B cell (primary cell): ENCODE measurements around the gene CD55. TPM values are rescaled to one million over a fixed set of nuclear protein-coding genes. Genes with fewer than 3 reads are reported as not detected.

Experiments used
- ATAC-seq: fragments of 200-7000 bp; cut with Tn5 transposase; one replicate; pipeline ENCODE4 v1.10.0; 2021; ENCODE audit warnings: low read depth, mild to moderate bottlenecking, moderate number of reproducible peaks, moderate library complexity
- CTCF ChIA-PET: fragments of 350-600 bp; sonication (Branson Sonifier 250); formaldehyde crosslinking; loops from one replicate; lab custom pipeline; 2021; ENCODE audit warnings: antibody characterized with exemption, inconsistent platforms; lab: Charles Lee
- POLR2A ChIA-PET: fragments of 350-600 bp; sonication (Branson Sonifier 250); formaldehyde crosslinking; loops from one replicate; lab custom pipeline; 2021; ENCODE audit warnings: antibody characterized with exemption; lab: Charles Lee
- DNase-seq: peaks from one replicate; pipeline ENCODE4 v3.0.0; 2013
- H2AFZ ChIP-seq: 2 replicates; pipeline ENCODE4 v1.6.1; 2012; ENCODE audit warnings: mild to moderate bottlenecking, low read depth, low read length; ENCODE audit not compliant: insufficient read depth, poor library complexity, severe bottlenecking
- H3K27ac ChIP-seq, 2 donors: 1 replicate in 1 of 2; 2 replicates in 1 of 2; pipeline ENCODE4 v1.5.1; 2012 to 2013; ENCODE audit warnings: low read length in 2 of 2, mild to moderate bottlenecking in 2 of 2, moderate library complexity in 1 of 2
- H3K27me3 ChIP-seq, 4 experiments: fragments of 200-600 bp in 1 of 4; sonication (generic) in 1 of 4; replicated peaks in 1 of 4; 1 replicate in 2 of 4; 2 replicates in 2 of 4; pipeline versions ENCODE4 v1.6.1 to v1.7.0; 2013 to 2016; ENCODE audit warnings: low read length in 3 of 4, mild to moderate bottlenecking in 2 of 4, mixed read lengths in 1 of 4, moderate library complexity in 1 of 4; ENCODE audit not compliant: insufficient read depth in 4 of 4, control insufficient read depth in 3 of 4; ENCODE audit errors: control extremely low read depth in 1 of 4
- H3K36me3 ChIP-seq, 2 experiments: replicated peaks in 1 of 2; 1 replicate in 1 of 2; 2 replicates in 1 of 2; pipeline versions ENCODE4 v1.6.1 to v1.7.1; 2013; ENCODE audit warnings: low read length in 1 of 2; ENCODE audit not compliant: insufficient read depth in 2 of 2, control insufficient read depth in 1 of 2; ENCODE audit errors: control extremely low read depth in 1 of 2, extremely low read depth in 1 of 2
- H3K4me1 ChIP-seq, 2 donors: fragments of 200-600 bp in 1 of 2; sonication (generic) in 1 of 2; 1 replicate in 1 of 2; 2 replicates in 1 of 2; pipeline versions ENCODE4 v1.5.1 to v1.6.1; 2013 to 2017; ENCODE audit warnings: low read length in 2 of 2; ENCODE audit not compliant: control insufficient read depth in 2 of 2, insufficient read depth in 2 of 2
- H3K4me2 ChIP-seq: replicated peaks from 2 replicates; pipeline ENCODE3; 2012; ENCODE audit warnings: mild to moderate bottlenecking, low read depth, low read length; ENCODE audit not compliant: poor library complexity, severe bottlenecking
- H3K4me3 ChIP-seq, 5 experiments: fragments of 200-600 bp in 1 of 5; sonication (generic) in 1 of 5; 1 replicate in 3 of 5; 2 replicates in 2 of 5; pipeline versions ENCODE4 v1.5.1 to v1.7.0; 2011 to 2016; ENCODE audit warnings: low read length in 4 of 5, mild to moderate bottlenecking in 4 of 5, low read depth in 2 of 5, control low read depth in 1 of 5, moderate library complexity in 1 of 5; ENCODE audit not compliant: insufficient read depth in 1 of 5; ENCODE audit errors: control extremely low read depth in 1 of 5, extremely low read depth in 1 of 5
- H3K79me2 ChIP-seq: fragments of 200-600 bp; sonication (generic); one replicate; pipeline ENCODE4 v1.6.0; 2016; ENCODE audit warnings: low read length; ENCODE audit not compliant: control insufficient read depth, insufficient read depth
- H3K9ac ChIP-seq: fragments of 200-600 bp; sonication (generic); 2 replicates; pipeline ENCODE4 v1.6.1; 2017; ENCODE audit warnings: mild to moderate bottlenecking, low read length, moderate library complexity
- H3K9me3 ChIP-seq, 3 donors: one replicate each; pipeline versions ENCODE4 v1.6.1 to v1.7.1; 2013; ENCODE audit warnings: low read length in 2 of 3; ENCODE audit not compliant: control insufficient read depth in 2 of 3, insufficient read depth in 1 of 3; ENCODE audit errors: control extremely low read depth in 1 of 3
- H4K20me1 ChIP-seq: 2 replicates; pipeline ENCODE4 v1.6.0; 2012; ENCODE audit warnings: mild to moderate bottlenecking, low read length; ENCODE audit not compliant: insufficient read depth, control insufficient read depth, poor library complexity, severe bottlenecking
- H3K27ac Mint-ChIP-seq: one replicate; pipeline ENCODE4 v1.8.0; 2021; ENCODE audit warnings: mixed read lengths
- H3K27me3 Mint-ChIP-seq: one replicate; pipeline ENCODE4 v1.8.0; 2021; ENCODE audit warnings: mixed read lengths
- H3K4me1 Mint-ChIP-seq: one replicate; pipeline ENCODE4 v1.8.0; 2021; ENCODE audit warnings: mixed read lengths
- H3K4me3 Mint-ChIP-seq: one replicate; pipeline ENCODE4 v1.8.0; 2021; ENCODE audit warnings: mixed read lengths
- H3K9me3 Mint-ChIP-seq: one replicate; pipeline ENCODE4 v1.8.0; 2022; ENCODE audit warnings: mixed read lengths; ENCODE audit not compliant: insufficient read depth
- CTCF ChIP-seq: fragments of 200-600 bp; IDR thresholded peaks from one replicate; pipeline ENCODE4 v1.8.0; 2022; ENCODE audit warnings: antibody characterized with exemption, mild to moderate bottlenecking
- EZH2 ChIP-seq: IDR thresholded peaks from 2 replicates; pipeline ENCODE4 v1.6.1; 2012; ENCODE audit warnings: borderline replicate concordance, low read depth, mild to moderate bottlenecking, moderate library complexity, low read length; ENCODE audit not compliant: insufficient read depth, poor library complexity, severe bottlenecking
- WGBS: methylation state at CpG from one replicate; pipeline ENCODE4 v1.1.5; 2013; ENCODE audit warnings: missing lambda C conversion rate; ENCODE audit not compliant: insufficient coverage; 5-methylcytosine and 5-hydroxymethylcytosine counted together
- intact Hi-C: fragments of 100-400 bp; cut with micrococcal nuclease; formaldehyde crosslinking; loops from one replicate; pipeline ENCODE4 v1.10.0; 2022
- polyA plus RNA-seq: library from polyadenylated mRNA; depleted of rRNA; stranded (reverse); fragments of >200 nt; gene quantifications from 2 replicates; pipeline ENCODE4 v1.2.3, GENCODE V29; 2012
- total RNA-seq, 2 donors: library from RNA; stranded (reverse); fragments of 120-200 nt in 1 of 2; gene quantifications; 1 replicate in 1 of 2; 2 replicates in 1 of 2; pipeline versions ENCODE4 v1.2.3 to v1.2.4, GENCODE V29; 2013 to 2022

CD55 gene
- total and polyA plus RNA-seq, 2 donors (not counting 1 experiment from before 2014, with no cell fraction given): 98.3 to 239 TPM

- ATAC-seq (peak; percentile 71), DNase-seq (peak; percentile 77)
- peaks cover 30% of the 10 kb centered on the region for H3K4me1 Mint-ChIP-seq
- Histone ChIP-seq H3K27ac (no peak overlapping the region), H2AFZ (no peak overlapping the region), H3K9me3 (peaks cover 0 to 4% (median 0%) of the 10 kb centered on the region in 3 donors), H3K79me2 (peaks cover 11% of the 10 kb centered on the region), H3K4me3 (no peak overlapping the region), H3K4me2 (no peak overlapping the region), H3K27me3 (no peaks in the 10 kb centered on the region), H3K4me1 (peaks cover 18 to 27% of the 10 kb centered on the region in 2 donors), H3K9ac (no peak overlapping the region), H3K36me3 (no peaks in the 10 kb centered on the region), H4K20me1 (no peaks in the 10 kb centered on the region)
- WGBS: no CpG with 5 or more reads among the region's 6 CpGs
- intact Hi-C loops: loop anchor here (1.0 to 2.0 kb wide), 4 partner anchors 84 to 321 kb away; partner anchors contain the start of gene CD55
- CTCF ChIA-PET: interaction anchor here (0.6 to 6.2 kb wide), 59 partner anchors 9 to 595 kb away, joined by 3 to 183 read pairs (median 5); partner anchors contain the start of genes C1orf116, C4BPA, C4BPB and CD55
- TF ChIP-seq CTCF (peak; percentile 92), EZH2 (no peak)
- POLR2A ChIA-PET: interaction anchor here (0.6 to 1.0 kb wide), 5 partner anchors 26 to 94 kb away, joined by 3 to 5 read pairs (median 4); partner anchors contain the start of gene CD55
- H3K9me3 Mint-ChIP-seq: no peaks in the 10 kb centered on the region
- H3K27ac Mint-ChIP-seq: peak overlapping the region; percentile 74
- no peaks in the 10 kb centered on the region for H3K27me3 Mint-ChIP-seq
- no peak overlapping the region for H3K4me3 Mint-ChIP-seq
Measured at GRCh38 chr1:207404849-207405525, 83.5 kb downstream of the CD55 start.

GRCh38 chr1:207405814-207406213 lies 84.3 kb downstream of the CD55 start:
- Histone ChIP-seq H3K9me3 (peaks cover 0 to 4% (median 0%) of the 10 kb centered on the region in 3 donors), H3K9ac (no peak overlapping the region), H3K4me1 (peaks cover 18 to 31% of the 10 kb centered on the region in 2 donors), H4K20me1 (no peaks in the 10 kb centered on the region), H3K27ac (peak overlapping the region in 1 of 2 donors; percentile 23), H3K79me2 (peaks cover 12% of the 10 kb centered on the region), H3K27me3 (no peaks in the 10 kb centered on the region), H3K4me2 (no peak overlapping the region), H3K36me3 (no peaks in the 10 kb centered on the region), H2AFZ (no peak overlapping the region), H3K4me3 (no peak overlapping the region)
- intact Hi-C loops: loop anchor here (1.0 to 2.0 kb wide), 5 partner anchors 8 to 322 kb away; partner anchors contain the start of gene CD55
- H3K27me3 Mint-ChIP-seq: no peaks in the 10 kb centered on the region
- peak; percentile 46 for DNase-seq
- no peak overlapping the region for H3K4me3 Mint-ChIP-seq
- H3K27ac Mint-ChIP-seq: peak overlapping the region; percentile 16
- peaks cover 34% of the 10 kb centered on the region for H3K4me1 Mint-ChIP-seq
- H3K9me3 Mint-ChIP-seq: no peaks in the 10 kb centered on the region
- POLR2A ChIA-PET: interaction anchor here (0.6 to 0.9 kb wide), 3 partner anchors 25 to 94 kb away, joined by 3 to 5 read pairs (median 4); no protein-coding TSS in a partner anchor
- TF ChIP-seq EZH2: no peak
- TF ChIP-seq CTCF: no peak
- ATAC-seq: peak; percentile 41
- CTCF ChIA-PET: interaction anchor here (0.5 to 6.2 kb wide), 38 partner anchors 9 to 596 kb away, joined by 3 to 183 read pairs (median 8); partner anchors contain the start of genes C1orf116, C4BPB, CD55 and CR1
